ENCODE data around the gene CNN1. TPM values are rescaled to one million over a fixed set of nuclear protein-coding genes. Genes with fewer than 3 reads are reported as not detected.

Gene CNN1
- total and polyA plus RNA-seq, 2 of the 13 experiments (the other 11 are each of a cell fraction or from before 2014, with no cell fraction given) = 0.70 to 1.1 TPM

- no peak for TF ChIP-seq FOXP1 (IDR thresholded peaks at IDR 0.05)
- no peak for TF ChIP-seq FOXP1 (CRISPR knock-in tag; IDR thresholded peaks at IDR 0.05)
- peak; percentile 73 for TF ChIP-seq ZNF691 (CRISPR knock-in tag; IDR thresholded peaks at IDR 0.05; ENCODE audit: borderline replicate concordance, low read depth)
- TF ChIP-seq ZFP37 (CRISPR knock-in tag; IDR thresholded peaks at IDR 0.05; ENCODE audit: borderline replicate concordance) = peak; percentile 50; the same call in 1 of the 2 replicates
- TF ChIP-seq ZNF317 (CRISPR knock-in tag; IDR thresholded peaks at IDR 0.05) = peak; percentile 85
- TF ChIP-seq, protein P1, sequence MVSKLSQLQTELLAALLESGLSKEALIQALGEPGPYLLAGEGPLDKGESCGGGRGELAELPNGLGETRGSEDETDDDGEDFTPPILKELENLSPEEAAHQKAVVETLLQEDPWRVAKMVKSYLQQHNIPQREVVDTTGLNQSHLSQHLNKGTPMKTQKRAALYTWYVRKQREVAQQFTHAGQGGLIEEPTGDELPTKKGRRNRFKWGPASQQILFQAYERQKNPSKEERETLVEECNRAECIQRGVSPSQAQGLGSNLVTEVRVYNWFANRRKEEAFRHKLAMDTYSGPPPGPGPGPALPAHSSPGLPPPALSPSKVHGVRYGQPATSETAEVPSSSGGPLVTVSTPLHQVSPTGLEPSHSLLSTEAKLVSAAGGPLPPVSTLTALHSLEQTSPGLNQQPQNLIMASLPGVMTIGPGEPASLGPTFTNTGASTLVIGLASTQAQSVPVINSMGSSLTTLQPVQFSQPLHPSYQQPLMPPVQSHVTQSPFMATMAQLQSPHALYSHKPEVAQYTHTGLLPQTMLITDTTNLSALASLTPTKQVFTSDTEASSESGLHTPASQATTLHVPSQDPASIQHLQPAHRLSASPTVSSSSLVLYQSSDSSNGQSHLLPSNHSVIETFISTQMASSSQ (IDR thresholded peaks at IDR 0.05; ENCODE audit: low read depth) = 0 out of 2 replicates have a peak, but pooled peaks have one; percentile 18
- TF ChIP-seq, protein P1 (CRISPR knock-in tag; IDR thresholded peaks at IDR 0.05; ENCODE audit: borderline replicate concordance) = peak; percentile 60; the same call in 1 of the 2 replicates
- TF ChIP-seq ZNF205 (CRISPR knock-in tag; IDR thresholded peaks at IDR 0.05) = 0 out of 2 replicates have a peak, but pooled peaks have one; percentile 49
- 0 out of 4 replicates have a peak, but pooled peaks of 1 of the 2 experiments have one; percentile 21 for TF ChIP-seq MAFK (conservative IDR thresholded peaks at IDR 0.05 in 1 of 2, IDR thresholded peaks at IDR 0.05 in 1 of 2; ENCODE audit: low read length in 2 of 2)
- TF ChIP-seq ARID3A (IDR thresholded peaks at IDR 0.05; ENCODE audit: low read depth, low read length) = 0 out of 2 replicates have a peak, but pooled peaks have one; percentile 21
- peak; percentile 51; the same call in 1 of the 2 replicates for TF ChIP-seq ZMYM4 (CRISPR knock-in tag; IDR thresholded peaks at IDR 0.05)
- no peak; the same call in 1 of the 2 replicates for TF ChIP-seq MYPOP (CRISPR knock-in tag; IDR thresholded peaks at IDR 0.05)
- peak; percentile 48; the same call in 1 of the 2 replicates for TF ChIP-seq ZNF24 (IDR thresholded peaks at IDR 0.05)
- no peak for TF ChIP-seq ZNF674 (CRISPR knock-in tag; IDR thresholded peaks at IDR 0.05; ENCODE audit: low read depth)
- TF ChIP-seq, protein P2, sequence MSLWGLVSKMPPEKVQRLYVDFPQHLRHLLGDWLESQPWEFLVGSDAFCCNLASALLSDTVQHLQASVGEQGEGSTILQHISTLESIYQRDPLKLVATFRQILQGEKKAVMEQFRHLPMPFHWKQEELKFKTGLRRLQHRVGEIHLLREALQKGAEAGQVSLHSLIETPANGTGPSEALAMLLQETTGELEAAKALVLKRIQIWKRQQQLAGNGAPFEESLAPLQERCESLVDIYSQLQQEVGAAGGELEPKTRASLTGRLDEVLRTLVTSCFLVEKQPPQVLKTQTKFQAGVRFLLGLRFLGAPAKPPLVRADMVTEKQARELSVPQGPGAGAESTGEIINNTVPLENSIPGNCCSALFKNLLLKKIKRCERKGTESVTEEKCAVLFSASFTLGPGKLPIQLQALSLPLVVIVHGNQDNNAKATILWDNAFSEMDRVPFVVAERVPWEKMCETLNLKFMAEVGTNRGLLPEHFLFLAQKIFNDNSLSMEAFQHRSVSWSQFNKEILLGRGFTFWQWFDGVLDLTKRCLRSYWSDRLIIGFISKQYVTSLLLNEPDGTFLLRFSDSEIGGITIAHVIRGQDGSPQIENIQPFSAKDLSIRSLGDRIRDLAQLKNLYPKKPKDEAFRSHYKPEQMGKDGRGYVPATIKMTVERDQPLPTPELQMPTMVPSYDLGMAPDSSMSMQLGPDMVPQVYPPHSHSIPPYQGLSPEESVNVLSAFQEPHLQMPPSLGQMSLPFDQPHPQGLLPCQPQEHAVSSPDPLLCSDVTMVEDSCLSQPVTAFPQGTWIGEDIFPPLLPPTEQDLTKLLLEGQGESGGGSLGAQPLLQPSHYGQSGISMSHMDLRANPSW (CRISPR knock-in tag; IDR thresholded peaks at IDR 0.05; ENCODE audit: borderline replicate concordance) = peak; percentile 95
- peak; percentile 90 for TF ChIP-seq SALL1 (CRISPR knock-in tag; IDR thresholded peaks at IDR 0.05)
- no peak for TF ChIP-seq ZNF678 (CRISPR knock-in tag; IDR thresholded peaks at IDR 0.05)
Observed at GRCh38 chr19:11597202-11598102, 58.8 kb downstream of the CNN1 start, which contains the start of gene ZNF627 (continued).

Measured in HepG2 (cell line).